Liver (tissue), 9 donors: ENCODE results near the gene KLK1. TPM values are rescaled to one million over a fixed set of nuclear protein-coding genes. Genes with fewer than 3 reads are reported as not detected.
"Not testable (repeated sequence)": the region's sequence is repeated elsewhere in the genome, so short reads cannot be mapped to it uniquely, and the experiment has no call there.

Experiments used
- DNase-seq: peaks from one replicate; pipeline ENCODE4 v3.0.0-alpha.2; 2017; ENCODE audit warnings: low spot score
- H3K27ac ChIP-seq, 2 donors: one replicate each; pipeline ENCODE4 v1.7.0; 2013; ENCODE audit warnings: inconsistent platforms in 2 of 2, low read length in 2 of 2, control low read depth in 1 of 2, low read depth in 1 of 2, mild to moderate bottlenecking in 1 of 2
- H3K27me3 ChIP-seq, 4 donors: one replicate each; pipeline versions ENCODE4 v1.6.1 to v1.7.0; 2013; ENCODE audit warnings: low read length in 3 of 4, inconsistent platforms in 1 of 4, mild to moderate bottlenecking in 1 of 4, moderate library complexity in 1 of 4; ENCODE audit not compliant: control insufficient read depth in 4 of 4, insufficient read depth in 4 of 4
- H3K36me3 ChIP-seq, 4 donors: one replicate each; pipeline versions ENCODE4 v1.6.1 to v1.7.0; 2013; ENCODE audit warnings: low read length in 3 of 4, mild to moderate bottlenecking in 3 of 4, low read depth in 1 of 4, moderate library complexity in 1 of 4; ENCODE audit not compliant: control insufficient read depth in 4 of 4, insufficient read depth in 3 of 4
- H3K4me1 ChIP-seq, 4 donors: one replicate each; pipeline versions ENCODE4 v1.6.1 to v1.7.0; 2013; ENCODE audit warnings: low read length in 3 of 4, mild to moderate bottlenecking in 3 of 4, moderate library complexity in 1 of 4; ENCODE audit not compliant: control insufficient read depth in 4 of 4, insufficient read depth in 4 of 4
- H3K4me3 ChIP-seq, 3 donors: one replicate each; pipeline versions ENCODE4 v1.6.1 to v1.7.0; 2013; ENCODE audit warnings: low read length in 3 of 3, control low read depth in 1 of 3, low read depth in 1 of 3, mild to moderate bottlenecking in 1 of 3
- H3K9ac ChIP-seq, 2 donors: one replicate each; pipeline ENCODE4 v1.7.0; 2013; ENCODE audit warnings: low read length in 2 of 2, mild to moderate bottlenecking in 2 of 2, moderate library complexity in 2 of 2, control low read depth in 1 of 2, low read depth in 1 of 2
- H3K9me3 ChIP-seq, 4 donors: one replicate each; pipeline versions ENCODE4 v1.6.1 to v1.7.0; 2013; ENCODE audit warnings: low read length in 3 of 4; ENCODE audit not compliant: control insufficient read depth in 4 of 4
- ATF3 ChIP-seq: IDR thresholded peaks from 2 replicates; pipeline ENCODE4 v1.6.1; 2016; ENCODE audit warnings: antibody characterized with exemption
- EGR1 ChIP-seq, 2 donors: IDR thresholded peaks; 2 replicates each; pipeline ENCODE4 v1.6.1; 2016 to 2018; ENCODE audit warnings: antibody characterized with exemption in 2 of 2, low read depth in 2 of 2
- FOXA1 ChIP-seq: IDR thresholded peaks from 2 replicates; pipeline ENCODE4 v1.6.1; 2016; ENCODE audit warnings: antibody characterized with exemption
- FOXA2 ChIP-seq: IDR thresholded peaks from 2 replicates; pipeline ENCODE4 v1.6.1; 2016; ENCODE audit warnings: antibody characterized with exemption
- GABPA ChIP-seq, 2 donors: IDR thresholded peaks in 1 of 2; conservative IDR thresholded peaks in 1 of 2; 2 replicates each; pipeline ENCODE4 v1.6.1; 2016; ENCODE audit warnings: antibody characterized with exemption in 2 of 2, mild to moderate bottlenecking in 1 of 2, moderate library complexity in 1 of 2
- HNF4A ChIP-seq, 2 donors: conservative IDR thresholded peaks; 2 replicates each; pipeline ENCODE4 v1.6.1; 2016; ENCODE audit warnings: antibody characterized with exemption in 2 of 2, mild to moderate bottlenecking in 2 of 2
- HNF4G ChIP-seq: IDR thresholded peaks from 2 replicates; pipeline ENCODE4 v1.6.1; 2016; ENCODE audit warnings: antibody characterized with exemption
- JUND ChIP-seq, 2 donors: IDR thresholded peaks; 2 replicates each; pipeline ENCODE4 v1.6.1; 2016; ENCODE audit warnings: antibody characterized with exemption in 2 of 2
- MAX ChIP-seq: IDR thresholded peaks from 2 replicates; pipeline ENCODE4 v1.6.1; 2016; ENCODE audit warnings: antibody characterized with exemption
- RAD21 ChIP-seq, 2 donors: IDR thresholded peaks; 2 replicates each; pipeline ENCODE4 v1.6.1; 2016; ENCODE audit warnings: antibody characterized with exemption in 2 of 2, mild to moderate bottlenecking in 2 of 2
- REST ChIP-seq: IDR thresholded peaks from 2 replicates; pipeline ENCODE4 v1.6.1; 2016; ENCODE audit warnings: antibody characterized with exemption, mild to moderate bottlenecking
- RXRA ChIP-seq, 2 donors: IDR thresholded peaks; 2 replicates each; pipeline ENCODE4 v1.6.1; 2017 to 2018; ENCODE audit warnings: antibody characterized with exemption in 2 of 2, mild to moderate bottlenecking in 1 of 2
- TAF1 ChIP-seq: conservative IDR thresholded peaks from 2 replicates; pipeline ENCODE4 v1.6.1; 2016; ENCODE audit warnings: antibody characterized with exemption, mild to moderate bottlenecking
- YY1 ChIP-seq: IDR thresholded peaks from 2 replicates; pipeline ENCODE4 v1.6.1; 2016; ENCODE audit warnings: antibody characterized with exemption, mild to moderate bottlenecking
- ZBTB33 ChIP-seq: IDR thresholded peaks from 2 replicates; pipeline ENCODE4 v1.6.1; 2016; ENCODE audit warnings: antibody characterized with exemption
- WGBS: extraction: QIAGEN DNeasy Blood & Tissue Kit; methylation state at CpG from one replicate; pipeline ENCODE4 v1.1.7; 2013; 5-methylcytosine and 5-hydroxymethylcytosine counted together
- polyA plus RNA-seq, 2 donors: library from polyadenylated mRNA; stranded (reverse) in 1 of 2; unstranded in 1 of 2; fragments of 200-250 nt in 1 of 2; fragments of >200 nt in 1 of 2; fragmentation: Nextera tagmentation in 1 of 2; extraction: Ambion mirVana in 1 of 2; gene quantifications; one replicate each; pipeline versions ENCODE4 v1.2.1 to v1.2.3, GENCODE V29; 2013 to 2015
- total RNA-seq, 2 donors: library from RNA; depleted of rRNA; stranded (reverse); fragments of >200 nt; gene quantifications; one replicate each; pipeline ENCODE4 v1.2.3, GENCODE V29; 2014
- donor health status: healthy.
- donor health status: healthy.
- donor health status: healthy.
- donor health status: healthy.
- donor health status: healthy.

KLK1 gene
- total and polyA plus RNA-seq, 4 donors: not detected

- Histone ChIP-seq H3K4me1 (no peaks in the 10 kb centered on the region), H3K4me3 (no peak overlapping the region), H3K9me3 (no peaks in the 10 kb centered on the region), H3K36me3 (no peaks in the 10 kb centered on the region), H3K9ac (no peak overlapping the region), H3K27ac (no peak overlapping the region), H3K27me3 (no peaks in the 10 kb centered on the region)
- DNase-seq: no peak
- WGBS: 44% methylated on average over 2 of the region's 2 CpGs
- TF ChIP-seq HNF4G (no peak), JUND (IDR thresholded peaks at IDR 0.05) (no peak), ATF3 (no peak), FOXA2 (no peak), EGR1 (IDR thresholded peaks at IDR 0.05; ENCODE audit: low read depth in 2 of 2) (no peak), HNF4A (conservative IDR thresholded peaks at IDR 0.05) (no peak), RAD21 (IDR thresholded peaks at IDR 0.05) (no peak), FOXA1 (no peak), RXRA (IDR thresholded peaks at IDR 0.05) (no peak), GABPA (IDR thresholded peaks at IDR 0.05 in 1 of 2, conservative IDR thresholded peaks at IDR 0.05 in 1 of 2) (no peak), TAF1 (no peak), MAX (no peak)
These were observed 51.1 kb downstream of the KLK1 start for GRCh38 chr19:50772476-50772875.

GRCh38 chr19:50770888-50771287 is 52.7 kb downstream of the KLK1 start:
- H3K27ac ChIP-seq: no peak overlapping the region
- H3K9ac ChIP-seq: no peak overlapping the region
- TF ChIP-seq YY1 (no peak), FOXA1 (no peak), MAX (no peak), REST (no peak), HNF4A (conservative IDR thresholded peaks at IDR 0.05) (no peak), ZBTB33 (no peak)
- H3K27me3 ChIP-seq: no peaks in the 10 kb centered on the region
- no peaks in the 10 kb centered on the region for H3K36me3 ChIP-seq
- H3K4me1 ChIP-seq: no peaks in the 10 kb centered on the region
- no peak overlapping the region for H3K4me3 ChIP-seq
- DNase-seq: no peak
- no peaks in the 10 kb centered on the region for H3K9me3 ChIP-seq
- WGBS: 78% methylated on average over 13 of the region's 13 CpGs

GRCh38 chr19:50770164-50770563 is 53.4 kb downstream of the KLK1 start, which contains the start of gene GPR32:
Gene GPR32, plus strand, starts transcription at chr19:50770464. Its CDS starts 137 bp downstream, at chr19:50770601.
- not testable (repeated sequence) for DNase-seq, H3K27ac ChIP-seq, H3K27me3 ChIP-seq, H3K9me3 ChIP-seq, H3K9ac ChIP-seq, H3K36me3 ChIP-seq, H3K4me1 ChIP-seq, H3K4me3 ChIP-seq
- WGBS: 70% methylated on average over 2 of the region's 2 CpGs
